Measurements from ENCODE around the gene AP3B1.
"Not testable (repeated sequence)": the region's sequence is repeated elsewhere in the genome, so short reads cannot be mapped to it uniquely, and the experiment has no call there.

AP3B1 gene

DNA sequence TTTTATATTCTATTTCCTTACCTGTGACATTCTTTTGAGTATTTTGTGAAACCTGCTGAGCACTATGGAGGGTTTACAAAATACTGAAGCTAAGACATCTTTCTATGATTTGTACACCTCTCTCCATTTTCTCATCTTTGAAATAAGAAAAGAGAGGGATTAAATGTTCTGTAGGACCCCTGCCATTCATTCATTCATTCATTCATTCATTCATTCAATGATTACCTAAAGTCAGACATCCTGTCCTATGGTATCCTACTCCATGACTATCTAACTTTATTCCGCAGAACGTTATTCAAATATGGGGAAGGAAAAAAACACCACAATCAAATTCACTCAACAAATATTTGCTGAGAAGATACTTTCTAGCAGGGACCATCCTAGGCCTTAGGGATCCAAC is 51.4 kb downstream of the AP3B1 start:
- no peak for DNase-seq (ENCODE audit: low read depth, low spot score)

- no peak for DNase-seq (ENCODE audit: low read depth, low spot score)
Measured at GRCh38 chr5:78242001-78242400, 52.5 kb downstream of the AP3B1 start.

DNA sequence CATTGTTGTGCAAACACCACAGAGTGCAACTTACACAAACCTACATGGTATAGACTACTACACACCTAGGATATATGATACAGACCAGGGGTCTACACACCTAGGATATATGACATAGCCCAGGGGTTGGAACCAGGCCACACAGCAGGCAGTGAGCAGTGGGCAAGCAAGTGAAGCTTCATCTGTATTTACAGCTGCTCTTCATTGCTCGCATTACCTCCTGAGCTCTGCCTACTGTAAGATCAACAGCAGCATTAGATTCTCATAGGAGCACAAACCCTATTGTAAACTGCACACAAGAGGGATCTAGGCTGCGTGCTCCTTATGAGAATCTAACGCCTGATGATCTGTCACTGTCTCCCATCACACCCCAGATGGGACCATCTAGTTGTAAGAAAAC is 56.6 kb downstream of the AP3B1 start:
- DNase-seq (ENCODE audit: low read depth, low spot score): no peak

GRCh38 chr5:78236046-78236445 is 58.5 kb downstream of the AP3B1 start:
- no peak for DNase-seq (ENCODE audit: low read depth, low spot score)

DNA sequence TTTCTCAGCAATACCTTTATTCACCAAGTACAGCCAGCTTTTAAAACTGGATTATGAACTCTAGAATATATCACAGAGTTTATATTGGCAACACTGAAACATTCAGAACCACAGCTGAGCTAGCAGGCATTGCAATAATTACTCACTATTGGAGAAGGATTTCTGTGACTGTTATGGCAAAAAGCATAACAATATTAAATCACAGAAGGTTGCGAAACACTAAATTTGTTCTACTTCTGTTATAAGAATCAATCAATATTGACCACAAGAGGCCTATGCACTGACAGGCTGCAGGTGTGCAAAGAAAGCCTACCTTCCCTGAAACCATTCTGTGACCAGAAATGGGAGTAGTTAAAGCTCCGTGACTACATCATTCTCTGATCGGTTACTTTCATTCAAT is 59.2 kb downstream of the AP3B1 start:
- DNase-seq (ENCODE audit: low read depth, low spot score): no peak

GRCh38 chr5:78234804-78235203 is 59.7 kb downstream of the AP3B1 start:
- DNase-seq (ENCODE audit: low read depth, low spot score): no peak

GRCh38 chr5:78232163-78232562 is 62.3 kb downstream of the AP3B1 start:
- DNase-seq (ENCODE audit: low read depth, low spot score): no peak

DNA sequence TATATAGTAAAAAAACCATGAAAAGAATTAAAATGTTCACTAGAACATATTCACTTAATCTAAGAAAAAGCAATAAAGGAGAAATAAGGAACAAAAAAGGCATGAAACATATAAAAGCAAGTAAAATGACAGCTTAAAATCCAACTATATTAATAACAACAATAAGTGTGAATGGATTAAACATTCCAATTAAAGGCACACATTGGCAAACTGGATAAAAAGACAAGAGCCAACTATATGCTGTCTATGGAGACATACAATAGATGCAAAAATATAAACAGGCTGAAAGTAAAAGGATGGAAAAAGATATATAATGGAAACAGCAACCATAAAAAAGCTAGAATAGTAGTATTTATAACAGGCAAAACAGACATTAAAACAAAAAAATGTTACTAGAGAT is 70.1 kb downstream of the AP3B1 start:
- DNase-seq (ENCODE audit: low read depth, low spot score): no peak

DNA sequence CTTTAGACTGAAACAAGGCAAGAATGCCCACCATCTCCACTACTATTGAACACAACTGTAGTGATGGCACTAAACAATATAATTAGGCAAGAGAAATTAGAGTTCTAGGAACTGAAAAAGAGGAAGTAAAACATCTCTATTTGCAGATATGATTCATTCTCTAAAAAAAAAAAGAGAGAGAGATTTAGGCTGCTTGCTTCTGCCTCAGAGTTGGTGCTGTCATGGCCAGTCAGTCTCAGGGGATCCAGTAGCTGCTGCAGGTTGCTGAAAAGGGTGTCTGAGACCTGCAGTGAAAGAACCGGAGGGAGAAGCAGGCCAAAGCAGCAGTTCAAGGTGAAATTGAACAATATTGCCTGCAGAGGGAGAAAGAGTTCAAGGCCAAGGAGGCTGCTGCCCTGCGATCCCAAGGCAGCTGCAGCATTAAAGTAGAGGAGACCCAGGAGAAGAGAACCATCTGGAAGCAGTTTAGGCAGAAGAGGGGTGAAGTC is 72.5 kb downstream of the AP3B1 start:
- no peak for DNase-seq (ENCODE audit: low read depth, low spot score)

GRCh38 chr5:78221467-78221866 is 73.0 kb downstream of the AP3B1 start:
- no peak for DNase-seq (ENCODE audit: low read depth, low spot score)

DNA sequence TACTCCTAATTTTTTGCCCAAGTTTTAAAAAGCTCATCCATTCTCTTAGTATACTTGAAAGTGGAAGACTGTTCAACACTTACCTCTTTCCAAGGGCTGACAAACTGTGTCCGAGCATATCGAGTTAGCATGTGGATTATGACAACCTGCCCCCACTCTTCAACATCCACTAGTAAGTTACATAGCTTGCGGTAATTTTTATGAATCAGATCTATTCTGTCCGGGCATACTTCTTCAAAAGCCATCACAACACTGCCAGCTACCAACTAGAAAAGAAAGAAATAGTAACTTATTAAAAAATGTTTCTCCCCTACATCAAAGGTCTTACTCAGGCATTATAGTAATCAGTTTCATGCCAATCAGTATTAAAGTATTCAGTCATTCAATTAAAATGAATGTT is 78.5 kb downstream of the AP3B1 start:
- no peak for DNase-seq (ENCODE audit: low read depth, low spot score)

- no peak for DNase-seq (ENCODE audit: low read depth, low spot score)
Measured at GRCh38 chr5:78215565-78215964, 78.9 kb downstream of the AP3B1 start.

- no peak for DNase-seq (ENCODE audit: low read depth, low spot score)
Measured at GRCh38 chr5:78213799-78214198, 80.7 kb downstream of the AP3B1 start.

GRCh38 chr5:78211052-78211451 is 83.4 kb downstream of the AP3B1 start:
- DNase-seq (ENCODE audit: low read depth, low spot score): no peak

- no peak for DNase-seq (ENCODE audit: low read depth, low spot score)
Measured at GRCh38 chr5:78204241-78204640, 90.3 kb downstream of the AP3B1 start.

- no peak for DNase-seq (ENCODE audit: low read depth, low spot score)
Measured at GRCh38 chr5:78203815-78204214, 90.7 kb downstream of the AP3B1 start.

- DNase-seq (ENCODE audit: low read depth, low spot score): no peak
Measured at GRCh38 chr5:78190402-78190801, 104.1 kb downstream of the AP3B1 start.

DNA sequence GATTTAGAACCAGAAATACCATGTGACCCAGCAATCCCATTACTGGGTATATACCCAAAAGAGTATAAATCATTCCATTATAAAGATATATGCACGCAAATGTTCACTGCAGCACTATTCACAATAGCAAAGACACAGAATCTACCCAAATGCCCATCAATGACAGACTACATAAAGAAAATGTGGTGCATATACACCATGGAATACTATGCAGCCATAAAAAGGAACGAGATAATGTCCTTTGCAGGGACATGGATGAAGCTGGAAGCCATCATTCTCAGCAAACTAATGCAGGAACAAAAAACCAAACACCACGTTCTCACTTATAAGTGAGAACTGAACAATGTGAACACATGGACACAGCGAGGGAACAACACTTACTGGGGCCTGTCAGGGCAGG is 105.8 kb downstream of the AP3B1 start:
- not testable (repeated sequence) for DNase-seq (ENCODE audit: low read depth, low spot score)

DNA sequence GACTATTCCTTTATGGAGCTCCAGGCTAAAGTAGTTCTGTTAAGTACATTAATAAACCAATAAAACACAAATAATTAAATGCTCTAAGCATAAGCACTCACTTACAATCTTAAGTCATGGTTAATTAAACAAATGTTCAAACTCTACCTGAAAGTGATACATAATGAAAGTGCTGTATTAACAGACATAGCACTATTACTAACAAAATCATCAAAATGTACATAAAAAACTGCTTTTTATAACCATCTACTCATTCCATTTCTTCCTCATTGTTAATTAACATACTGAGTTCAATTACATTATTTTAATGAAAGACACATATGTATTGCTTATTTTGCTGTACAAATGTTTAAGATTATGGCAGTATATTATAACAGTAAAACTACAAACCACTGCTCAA is 107.3 kb downstream of the AP3B1 start:
- DNase-seq (ENCODE audit: low read depth, low spot score): no peak

DNA sequence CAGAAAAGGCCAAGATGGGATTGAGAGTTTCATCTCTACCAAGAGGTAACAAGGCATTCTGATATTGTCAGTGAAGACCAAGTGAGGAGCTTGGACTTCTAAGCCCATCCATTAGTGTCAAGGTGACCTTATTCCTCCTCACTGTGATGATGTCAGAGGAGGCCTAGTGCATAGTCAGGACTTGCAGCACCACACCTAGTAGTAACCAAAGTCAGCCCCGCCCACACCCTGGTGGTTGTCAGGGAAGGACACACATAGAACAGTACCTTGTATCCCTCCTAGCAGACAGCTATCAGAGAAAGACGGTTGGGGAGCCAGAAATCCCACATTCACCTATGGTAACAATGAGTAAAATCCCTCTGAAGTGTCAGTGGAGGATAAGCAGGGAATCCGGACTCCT is 111.7 kb downstream of the AP3B1 start:
- DNase-seq (ENCODE audit: low read depth, low spot score): no peak

DNA sequence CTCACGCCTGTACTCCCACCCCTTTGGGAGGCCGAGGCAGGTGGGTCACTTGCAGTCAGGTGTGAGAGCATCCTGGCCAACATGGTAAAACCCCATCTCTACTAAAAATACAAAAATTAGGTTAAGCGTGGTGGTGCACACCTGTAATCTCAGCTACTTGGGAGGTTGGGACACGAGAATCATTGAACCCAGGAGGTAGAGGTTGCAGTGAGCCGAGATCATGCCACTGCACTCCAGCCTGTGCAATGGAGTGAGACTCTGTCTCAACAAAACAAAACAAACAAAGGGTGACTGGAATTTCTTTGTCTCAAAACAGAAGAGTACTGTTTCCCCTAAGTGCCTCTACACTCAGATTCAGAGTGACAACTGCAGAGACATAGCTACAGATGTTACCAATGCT is 116.1 kb downstream of the AP3B1 start:
- no peak for DNase-seq (ENCODE audit: low read depth, low spot score)

- not testable (repeated sequence) for DNase-seq (ENCODE audit: low read depth, low spot score)
Measured at GRCh38 chr5:78170335-78170734, 124.2 kb downstream of the AP3B1 start.

DNA sequence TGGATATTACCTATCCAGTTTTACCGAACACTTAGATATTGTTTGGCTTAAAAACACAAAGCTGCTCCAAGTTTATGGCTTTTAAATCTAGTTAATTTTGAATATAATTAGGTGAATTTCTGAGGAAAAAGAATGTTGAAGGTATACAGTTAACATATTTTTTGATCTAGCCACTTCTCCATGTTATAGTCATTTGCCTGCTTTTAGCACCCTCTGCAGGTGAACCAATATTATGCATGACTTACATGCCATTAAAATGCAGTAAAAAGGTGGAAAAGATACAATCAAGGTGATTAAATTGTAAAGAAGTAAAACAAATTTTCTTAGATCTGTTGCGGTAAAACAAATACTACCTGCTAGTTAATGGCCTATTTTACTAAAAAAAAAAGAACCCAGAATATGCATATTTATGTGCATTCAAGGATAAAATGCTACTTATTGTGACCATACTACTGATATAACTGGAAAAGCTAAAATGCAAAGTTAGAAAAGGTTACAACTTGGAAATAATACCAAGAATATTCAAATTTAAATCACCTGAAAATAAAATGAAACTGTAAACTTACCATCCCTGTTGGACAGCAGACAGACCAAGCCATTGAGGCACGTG is 132.1 kb downstream of the AP3B1 start:
- no peak for DNase-seq (ENCODE audit: low read depth, low spot score)

GRCh38 chr5:78157001-78157400 is 137.5 kb downstream of the AP3B1 start:
- no peak for DNase-seq (ENCODE audit: low read depth, low spot score)

Data from activated naive CD8-positive, alpha-beta T cell treated with anti-CD3 and anti-CD28 coated beads, Interleukin-2, amount 50 U/mL, for 16 hours (primary cell).